UCSD-AML1 (cell line): Measurements from ENCODE around the gene RBSN.

Experiments
- DNase-seq: peaks from one replicate; lab custom pipeline; 2025; ENCODE audit not compliant: unreplicated experiment; lab: John Stamatoyannopoulos, UW

The RBSN gene

DNA sequence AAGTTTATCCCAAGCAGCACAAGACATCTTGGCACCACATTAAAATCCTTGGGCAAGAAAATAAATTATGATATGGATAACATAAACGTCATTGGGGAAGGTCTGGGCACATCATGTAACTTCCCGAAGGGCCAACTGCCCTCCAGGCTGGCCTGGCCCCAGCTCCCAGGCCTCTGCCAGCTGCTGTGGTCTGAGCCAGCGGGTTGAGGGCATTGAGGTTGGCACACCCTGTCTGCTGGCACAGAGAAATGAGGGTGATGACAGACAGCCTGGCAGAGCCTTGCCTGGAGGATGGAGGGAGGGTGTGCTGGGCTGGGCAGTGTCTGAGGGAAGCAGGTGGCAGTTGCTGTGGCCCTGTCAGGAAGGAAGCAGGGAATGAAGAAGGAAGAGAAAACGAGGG, 3.3 kb upstream of the RBSN start:
- DNase-seq, result peak; percentile 21

- DNase-seq, result no peak
These were observed 583 bp upstream of the RBSN start for GRCh38 chr3:15099364-15100098.

DNA sequence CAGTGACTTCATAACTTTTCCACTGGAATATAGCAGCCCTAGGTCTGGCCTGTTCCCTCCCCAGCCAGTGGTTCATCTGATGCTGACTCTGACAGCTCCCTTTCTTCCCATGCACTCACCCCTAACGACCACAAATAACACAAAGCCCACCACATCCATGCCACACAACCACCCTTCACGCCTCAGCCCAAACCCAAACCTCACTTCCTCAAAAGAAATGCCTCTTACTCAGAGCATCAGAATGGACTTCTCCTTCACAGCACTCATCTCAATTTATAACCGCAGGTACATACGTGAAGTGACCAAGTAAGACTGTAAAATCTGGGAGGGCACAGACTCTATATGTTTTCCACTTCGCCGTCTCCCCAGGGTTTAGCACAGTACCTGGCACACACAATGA, 1.1 kb downstream of the RBSN start:
- DNase-seq, result peak; percentile 62

DNA sequence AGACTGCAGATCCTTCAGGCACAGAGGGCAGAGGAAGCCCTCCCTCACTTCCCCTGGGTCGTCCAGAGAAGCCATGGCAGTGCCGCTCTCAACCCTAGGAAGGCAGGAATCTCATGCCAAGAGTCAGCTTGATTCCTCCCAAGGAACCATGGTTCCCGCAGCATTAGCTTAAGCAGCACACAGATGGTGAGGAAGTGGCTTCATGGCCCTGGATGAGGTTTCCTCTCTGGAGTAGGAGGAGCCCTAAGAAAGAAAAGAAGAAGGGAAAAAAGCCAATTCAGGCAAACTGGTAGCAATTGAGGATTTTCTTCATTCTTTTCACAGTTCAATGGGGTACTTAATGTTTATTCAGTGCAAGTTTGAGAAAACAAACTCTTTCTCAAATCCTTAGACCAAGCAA, 2.9 kb downstream of the RBSN start:
- peak; percentile 36 for DNase-seq

DNA sequence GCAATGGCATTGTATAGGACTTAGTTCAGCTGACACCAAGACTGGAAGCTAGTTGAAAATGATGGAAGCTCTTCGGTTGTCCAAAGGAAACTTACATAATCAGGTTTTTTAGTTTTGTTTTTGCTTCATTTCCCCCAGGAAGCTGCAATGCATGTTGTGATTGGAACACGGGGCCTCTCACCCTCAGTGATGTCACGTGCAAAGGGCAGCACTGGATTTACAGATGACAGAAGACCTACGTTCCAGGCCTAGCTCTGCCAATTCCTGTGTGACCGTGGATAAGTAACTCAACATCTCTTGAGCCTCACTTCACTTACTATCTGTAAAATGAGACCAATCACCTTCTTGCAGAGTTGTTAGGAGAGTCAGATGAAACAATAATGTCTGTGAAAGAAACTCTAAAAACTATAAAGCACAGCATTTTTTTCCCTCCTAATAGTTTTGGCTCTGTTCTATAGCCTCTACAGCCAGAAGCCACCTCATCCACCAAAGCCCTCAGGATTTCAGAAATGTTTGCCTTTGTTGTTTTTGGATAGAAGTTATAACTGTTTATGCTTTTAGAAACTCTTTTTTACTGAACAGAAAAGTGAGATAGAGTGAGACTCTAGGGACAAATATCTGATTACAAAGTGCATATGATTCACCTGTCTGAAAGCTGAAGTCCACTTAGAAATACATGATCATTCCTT, 4.6 kb downstream of the RBSN start:
- DNase-seq, result no peak

DNA sequence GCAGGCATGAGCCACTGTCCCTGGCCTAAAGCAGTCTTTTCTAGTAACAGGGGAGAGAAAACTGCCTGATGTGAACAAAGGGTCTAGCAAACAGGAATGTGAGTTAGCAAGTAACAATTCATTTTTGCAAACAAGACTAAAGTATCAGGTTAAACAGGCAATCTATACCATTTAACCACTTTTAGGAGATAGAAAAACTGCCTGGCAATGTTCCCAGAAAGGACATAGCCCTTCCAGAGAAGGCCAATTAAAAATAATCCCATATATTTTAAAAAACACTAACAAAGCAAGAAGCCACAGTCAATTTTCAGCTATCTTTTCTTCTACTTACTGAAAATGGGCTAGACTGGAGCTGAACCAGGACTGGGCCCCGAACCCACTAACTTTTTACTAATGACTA, 6.3 kb downstream of the RBSN start:
- DNase-seq, result no peak

DNA sequence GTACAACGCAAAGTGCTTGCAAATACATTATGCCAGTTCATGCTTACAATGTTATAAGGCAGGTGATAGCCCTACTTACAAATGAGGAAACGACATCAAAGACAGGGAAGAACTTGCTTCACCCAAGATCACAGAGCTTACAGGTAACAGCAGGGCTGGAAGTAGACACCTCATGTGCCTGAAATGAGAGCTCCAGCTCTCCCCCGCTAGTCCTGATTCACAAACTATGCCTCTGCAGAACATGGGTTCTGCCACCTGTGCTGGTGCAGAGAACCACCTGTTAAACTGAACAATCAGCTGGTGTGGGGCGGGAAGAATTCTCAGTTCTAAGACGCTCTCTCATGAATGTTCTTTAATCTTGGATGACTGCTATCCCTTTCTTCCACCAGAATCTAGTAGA, 7.4 kb downstream of the RBSN start:
- no peak for DNase-seq

DNA sequence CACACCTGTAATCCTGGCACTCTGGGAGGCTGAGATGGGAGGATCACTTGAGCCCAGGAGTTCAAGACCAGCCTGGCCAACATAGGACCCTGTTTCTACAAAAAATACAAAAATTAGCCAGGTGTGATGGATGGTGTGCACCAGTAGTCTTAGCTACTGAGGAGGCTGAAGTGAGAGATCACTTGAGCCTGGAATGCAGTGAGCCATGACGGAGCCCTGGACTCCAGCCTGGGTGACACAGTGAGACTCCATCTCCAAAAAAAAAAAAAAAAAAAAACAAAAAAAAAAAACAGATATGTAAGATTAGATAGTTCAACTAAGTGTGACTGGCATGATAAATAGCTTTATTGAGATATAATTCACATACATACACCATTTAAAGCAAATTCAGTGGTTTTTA, 9.7 kb downstream of the RBSN start:
- no peak for DNase-seq

GRCh38 chr3:15086699-15087098, 12.2 kb downstream of the RBSN start:
- DNase-seq, result no peak

- no peak for DNase-seq
These were observed 12.7 kb downstream of the RBSN start for GRCh38 chr3:15086263-15086662.

GRCh38 chr3:15083252-15083651, 15.7 kb downstream of the RBSN start:
- no peak for DNase-seq

DNA sequence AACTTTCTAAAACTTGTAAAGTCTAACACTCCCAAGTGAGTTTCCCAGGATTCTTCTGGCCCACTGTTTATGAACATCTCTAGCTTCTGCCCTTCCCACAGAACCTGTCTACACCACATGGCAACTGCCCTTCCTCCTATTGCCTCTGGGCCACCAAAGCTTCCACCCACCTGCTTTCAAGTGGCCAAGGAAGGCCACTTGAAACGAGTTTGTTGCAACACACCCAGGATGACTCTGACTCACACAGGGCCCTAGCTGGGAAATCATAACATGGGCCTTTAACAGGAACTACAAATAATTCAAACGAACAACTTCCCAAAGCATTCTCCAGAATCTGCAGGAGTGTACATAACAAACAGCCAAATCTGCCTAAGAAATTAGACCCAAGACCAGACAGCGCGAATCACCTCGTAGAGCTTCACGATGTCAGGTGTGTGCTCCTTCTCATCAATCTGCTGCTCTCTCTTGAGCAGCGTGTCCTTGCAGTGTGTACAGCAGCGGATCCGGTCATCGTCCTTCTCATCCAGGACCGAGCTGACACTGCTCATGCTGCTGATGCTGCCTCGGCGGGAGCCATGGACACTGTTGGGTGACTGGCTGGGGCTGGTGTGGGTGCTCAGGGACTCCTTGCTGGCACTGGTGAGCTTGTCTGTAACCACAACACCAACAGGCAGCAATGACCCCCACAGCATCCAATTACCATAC, 16.8 kb downstream of the RBSN start:
- no peak for DNase-seq

- no peak for DNase-seq
These were observed 19.9 kb downstream of the RBSN start for GRCh38 chr3:15079091-15079490.

DNA sequence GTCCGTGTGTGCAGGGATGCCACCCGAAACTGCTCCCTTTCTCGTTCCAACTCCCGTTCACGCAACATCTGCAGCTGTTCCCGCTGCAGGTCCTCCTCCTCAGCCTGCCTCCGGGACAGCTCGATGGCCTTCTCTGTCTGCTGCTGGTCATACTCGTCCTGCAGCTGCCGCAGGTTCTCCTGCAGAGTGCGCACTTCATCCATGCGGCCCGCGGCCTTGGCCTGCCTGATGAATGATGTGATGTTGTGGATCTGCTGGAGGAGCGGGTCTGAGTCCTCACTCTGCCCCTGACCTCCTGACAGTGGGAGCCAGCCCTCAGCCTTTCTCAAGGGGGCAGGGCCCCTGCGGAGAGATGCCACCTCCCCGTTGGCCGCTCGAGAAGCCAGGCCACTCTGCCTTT, 24.4 kb downstream of the RBSN start:
- no peak for DNase-seq

DNA sequence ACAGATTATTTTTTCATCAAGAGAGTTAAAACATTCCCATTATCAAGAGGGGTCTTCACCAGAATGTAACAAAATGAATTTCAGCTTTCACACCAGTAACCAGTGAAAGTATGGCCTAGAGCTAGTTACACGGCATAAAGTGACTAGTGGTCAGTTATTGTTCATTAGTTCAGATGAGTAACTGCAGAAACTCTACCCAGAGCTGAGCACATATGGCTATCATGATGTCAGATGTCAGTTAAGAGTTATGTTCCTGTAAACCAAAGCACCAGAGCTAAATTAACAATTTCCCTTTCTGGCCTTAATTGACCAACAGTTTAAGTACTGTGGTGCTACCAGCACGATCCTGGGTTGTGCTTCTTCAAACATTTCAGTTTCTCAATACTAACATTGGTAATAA, 27.2 kb downstream of the RBSN start:
- no peak for DNase-seq

DNA sequence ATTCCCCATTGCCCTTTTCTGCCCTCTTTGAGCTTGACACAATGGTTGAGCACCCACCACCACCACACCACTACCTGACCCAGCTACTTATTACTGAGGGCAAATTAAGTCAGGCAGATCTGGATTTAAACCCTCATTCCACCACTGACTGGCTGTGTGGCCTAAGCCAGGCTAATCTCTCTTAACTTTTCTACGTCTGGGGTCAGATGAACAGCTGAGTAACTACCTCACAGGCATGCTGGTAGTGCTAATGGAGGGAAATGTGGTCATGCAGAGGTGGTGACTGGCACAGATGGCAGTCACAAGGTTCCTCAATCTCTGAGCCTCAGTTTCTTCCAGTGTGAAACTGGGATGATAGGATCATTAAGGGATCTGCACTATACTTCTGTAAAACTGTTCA, 29.5 kb downstream of the RBSN start:
- DNase-seq, result no peak

DNA sequence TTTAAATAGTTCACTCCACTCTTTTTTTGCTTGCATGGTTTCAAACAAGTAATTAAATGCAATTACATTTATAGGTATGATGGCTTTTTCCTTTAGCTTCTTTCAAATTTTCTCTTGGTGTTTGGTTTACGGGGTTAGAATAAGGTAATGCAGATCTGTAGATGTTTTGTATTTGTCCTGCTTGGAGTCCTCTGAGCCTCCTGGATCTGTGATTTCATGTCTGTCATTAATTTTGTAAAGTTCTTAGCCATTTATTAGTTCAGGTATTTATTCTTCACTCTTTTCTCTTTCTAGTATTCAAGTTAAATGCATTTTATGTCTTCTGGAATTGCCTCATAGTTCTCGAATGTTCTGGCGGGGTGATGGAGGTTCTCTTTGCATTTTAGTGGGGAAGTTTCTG, 32.5 kb downstream of the RBSN start:
- DNase-seq, result no peak

DNA sequence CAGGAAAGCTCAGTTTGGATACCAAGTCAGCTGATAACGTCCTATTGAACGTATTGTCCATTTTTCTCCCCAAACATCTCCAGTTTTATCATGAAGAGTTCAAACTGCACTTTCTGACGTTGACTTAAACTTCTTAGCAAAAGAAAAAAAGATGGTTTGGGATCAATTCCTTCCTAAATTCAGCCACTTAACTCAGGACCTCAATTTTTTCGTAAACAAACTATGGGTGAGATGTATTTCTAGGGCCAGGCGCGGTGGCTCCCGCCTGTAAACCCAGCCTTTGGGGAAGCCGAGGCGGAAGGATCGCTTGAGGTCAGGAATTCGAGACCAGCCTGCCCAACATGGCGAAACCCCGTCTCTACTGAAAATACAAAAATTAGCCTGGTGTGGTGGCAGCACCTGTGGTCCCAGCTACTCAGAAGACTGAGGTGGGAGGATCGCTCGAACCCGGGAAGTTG, 33.4 kb downstream of the RBSN start:
- DNase-seq, result no peak

- DNase-seq, result peak; percentile 90
These were observed 34.0 kb downstream of the RBSN start, which contains the start of gene MRPS25 for GRCh38 chr3:15064835-15065549. Gene MRPS25, minus strand, starts transcription at chr3:15065315. Its CDS starts 121 bp downstream, at chr3:15065194.

DNA sequence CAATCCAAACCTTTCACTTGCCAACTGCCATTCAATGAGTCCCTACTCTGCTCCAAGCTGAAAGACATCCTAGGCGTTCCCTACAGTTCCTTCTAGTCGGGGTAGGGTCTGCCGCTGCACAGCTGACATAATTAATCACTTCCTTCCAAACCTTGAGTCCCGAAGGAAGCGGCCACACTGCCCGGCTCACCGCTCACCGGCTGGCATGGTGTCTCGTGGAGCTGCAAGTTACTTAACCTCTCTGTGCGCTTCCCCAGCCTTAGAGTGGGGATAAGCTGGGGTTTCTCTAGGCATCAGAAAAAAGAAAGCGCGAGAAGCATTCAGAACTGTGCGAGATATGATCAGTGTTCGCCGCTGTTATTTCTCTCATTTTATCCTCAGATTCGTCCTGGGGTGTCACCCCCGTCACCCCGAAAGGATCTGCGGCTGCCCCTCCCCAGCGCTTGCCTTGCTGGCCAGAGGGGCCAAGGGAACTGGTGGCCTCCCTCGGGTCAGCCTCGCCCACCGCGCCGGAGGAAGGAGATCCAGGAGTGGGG, 34.6 kb downstream of the RBSN start:
- DNase-seq, result peak; percentile 56

- no peak for DNase-seq
These were observed 35.2 kb downstream of the RBSN start for GRCh38 chr3:15063656-15064286.
